Coronary artery (tissue), 2 donors: ENCODE measurements around the gene RBKS.
"Not testable (repeated sequence)": the region's sequence is repeated elsewhere in the genome, so short reads cannot be mapped to it uniquely, and the experiment has no call there.

ENCODE experiments used
- DNase-seq: peaks from one replicate; pipeline ENCODE4 v3.0.0-alpha.2; 2017; ENCODE audit warnings: low spot score
- H3K27ac ChIP-seq, 2 donors: fragments of 200-600 bp; sonication (generic); one replicate each; pipeline ENCODE4 v1.5.1; 2016 to 2019
- H3K4me3 ChIP-seq: fragments of 200-600 bp; sonication (generic); 2 replicates; pipeline ENCODE4 v1.5.1; 2016; ENCODE audit warnings: mild to moderate bottlenecking, moderate library complexity
- TF ChIP-seq, protein P1 (sequence below): fragments of 200-600 bp; sonication (generic); IDR thresholded peaks from one replicate; pipeline ENCODE4 v1.5.1; 2019; ENCODE audit warnings: antibody characterized with exemption

The RBKS gene

GRCh38 chr2:27887111-27887510, 3.1 kb downstream of the RBKS start:
- H3K27ac ChIP-seq, result peak overlapping the region in 1 of 2 donors; percentile 97
- no peak overlapping the region for H3K4me3 ChIP-seq
- TF ChIP-seq, protein P1, sequence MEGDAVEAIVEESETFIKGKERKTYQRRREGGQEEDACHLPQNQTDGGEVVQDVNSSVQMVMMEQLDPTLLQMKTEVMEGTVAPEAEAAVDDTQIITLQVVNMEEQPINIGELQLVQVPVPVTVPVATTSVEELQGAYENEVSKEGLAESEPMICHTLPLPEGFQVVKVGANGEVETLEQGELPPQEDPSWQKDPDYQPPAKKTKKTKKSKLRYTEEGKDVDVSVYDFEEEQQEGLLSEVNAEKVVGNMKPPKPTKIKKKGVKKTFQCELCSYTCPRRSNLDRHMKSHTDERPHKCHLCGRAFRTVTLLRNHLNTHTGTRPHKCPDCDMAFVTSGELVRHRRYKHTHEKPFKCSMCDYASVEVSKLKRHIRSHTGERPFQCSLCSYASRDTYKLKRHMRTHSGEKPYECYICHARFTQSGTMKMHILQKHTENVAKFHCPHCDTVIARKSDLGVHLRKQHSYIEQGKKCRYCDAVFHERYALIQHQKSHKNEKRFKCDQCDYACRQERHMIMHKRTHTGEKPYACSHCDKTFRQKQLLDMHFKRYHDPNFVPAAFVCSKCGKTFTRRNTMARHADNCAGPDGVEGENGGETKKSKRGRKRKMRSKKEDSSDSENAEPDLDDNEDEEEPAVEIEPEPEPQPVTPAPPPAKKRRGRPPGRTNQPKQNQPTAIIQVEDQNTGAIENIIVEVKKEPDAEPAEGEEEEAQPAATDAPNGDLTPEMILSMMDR, result no peak
- no peak for DNase-seq

DNA sequence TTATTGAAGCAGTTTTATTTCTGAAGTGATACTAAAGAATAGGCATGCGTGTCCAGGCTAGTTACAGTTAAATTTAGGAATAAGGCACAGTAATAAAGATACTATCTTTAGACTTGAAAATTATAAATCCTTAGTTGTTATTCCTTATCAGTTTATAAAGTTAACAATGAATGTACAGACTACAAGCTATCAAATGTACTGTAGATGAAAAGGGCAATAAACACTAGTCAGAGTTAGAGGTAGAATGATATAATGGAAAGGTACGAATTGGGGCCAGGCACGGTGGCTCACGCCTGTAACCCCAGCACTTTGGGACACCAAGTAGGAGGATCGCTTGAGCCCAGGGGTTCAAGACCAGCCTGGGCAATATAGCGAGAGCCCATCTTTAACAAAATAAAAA, 3.9 kb downstream of the RBKS start:
- DNase-seq, result no peak
- no peak overlapping the region for H3K4me3 ChIP-seq
- H3K27ac ChIP-seq, result no peak overlapping the region
- TF ChIP-seq, protein P1, result no peak

DNA sequence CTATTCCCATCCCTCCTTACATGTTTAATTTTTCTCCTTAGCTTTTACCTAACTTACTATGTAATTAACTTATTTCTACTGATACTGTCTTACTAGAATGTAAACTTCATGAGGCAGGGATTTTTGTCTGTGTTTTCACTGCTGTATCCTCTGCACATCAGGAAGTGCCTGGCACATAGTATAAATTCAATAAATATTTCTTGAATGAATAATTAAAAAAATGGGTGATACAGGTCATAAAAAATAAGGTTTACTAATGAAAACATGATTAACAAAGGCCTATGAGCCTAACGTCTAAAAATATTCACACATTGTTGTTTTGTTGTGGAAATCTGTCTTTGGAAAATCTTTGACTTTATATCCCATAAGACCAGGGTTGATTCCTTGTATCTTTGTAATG, 4.5 kb downstream of the RBKS start:
- TF ChIP-seq, protein P1, result no peak
- Histone ChIP-seq H3K27ac (no peak overlapping the region), H3K4me3 (no peak overlapping the region)
- DNase-seq, result no peak

DNA sequence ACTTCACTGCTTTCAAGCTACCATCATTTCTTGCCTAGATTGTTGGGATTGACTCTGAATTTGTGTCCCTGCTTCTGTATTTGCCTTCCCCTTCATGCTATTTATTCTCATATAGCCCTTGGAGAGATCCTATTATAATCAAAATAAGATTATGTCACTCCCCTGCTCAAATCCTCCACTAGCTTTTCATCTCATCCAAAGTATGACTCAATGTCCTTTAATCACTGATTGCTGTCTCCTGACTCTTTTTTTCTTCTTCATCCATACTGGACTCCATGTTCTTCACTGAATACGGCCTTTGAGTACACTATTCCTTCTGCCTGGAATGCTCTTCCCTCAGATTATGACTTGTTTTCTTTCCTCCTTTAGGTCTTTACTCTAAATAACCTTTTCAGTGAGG, 5.0 kb downstream of the RBKS start:
- no peak overlapping the region for H3K27ac ChIP-seq
- H3K4me3 ChIP-seq, result no peak overlapping the region
- DNase-seq, result no peak
- TF ChIP-seq, protein P1, result no peak

GRCh38 chr2:27884601-27885000, 5.6 kb downstream of the RBKS start:
- Histone ChIP-seq H3K27ac (no peak overlapping the region), H3K4me3 (no peak overlapping the region)
- DNase-seq, result no peak
- TF ChIP-seq, protein P1, result no peak

DNA sequence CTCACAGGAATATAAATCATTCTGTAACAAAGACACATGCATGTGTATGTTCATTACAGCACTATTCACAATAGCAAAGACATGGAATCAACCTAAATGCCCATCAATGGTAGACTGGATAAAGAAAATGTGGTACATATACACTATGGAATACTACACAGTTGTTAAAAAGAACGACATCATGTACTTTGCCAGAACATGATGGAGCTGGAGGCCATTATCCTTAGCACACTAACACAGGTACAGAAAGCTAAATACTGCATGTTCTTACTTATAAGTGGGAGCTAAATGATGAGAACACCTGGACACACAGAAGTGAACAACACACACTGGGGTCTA, 7.6 kb downstream of the RBKS start:
- not testable (repeated sequence) for DNase-seq, H3K4me3 ChIP-seq, H3K27ac ChIP-seq

GRCh38 chr2:27881815-27882583, 8.2 kb downstream of the RBKS start:
- DNase-seq, H3K27ac ChIP-seq, H3K4me3 ChIP-seq: not testable (repeated sequence)

- no peak overlapping the region for H3K4me3 ChIP-seq
- DNase-seq, result no peak
- TF ChIP-seq, protein P1, result no peak
- no peak overlapping the region for H3K27ac ChIP-seq
These were observed 11.4 kb downstream of the RBKS start for GRCh38 chr2:27878825-27879224.
